OCI-LY7 (cell line): ENCODE data around the gene ZNF365.

Source experiments
- EZH2phosphoT487 ChIP-seq: fragments of 200-600 bp; sonication (generic); IDR thresholded peaks from 2 replicates; pipeline ENCODE4 v1.6.1; 2018; ENCODE audit warnings: low read depth, borderline replicate concordance, mild to moderate bottlenecking, mixed run types, antibody characterized with exemption, low read length, moderate library complexity, mixed read lengths
- TF ChIP-seq, protein P1 (sequence below): fragments of 200-600 bp; sonication (generic); conservative IDR thresholded peaks from 2 replicates; pipeline ENCODE4 v1.5.1; 2014; ENCODE audit warnings: mild to moderate bottlenecking, antibody characterized with exemption, low read length, moderate library complexity, mixed read lengths

DNA sequence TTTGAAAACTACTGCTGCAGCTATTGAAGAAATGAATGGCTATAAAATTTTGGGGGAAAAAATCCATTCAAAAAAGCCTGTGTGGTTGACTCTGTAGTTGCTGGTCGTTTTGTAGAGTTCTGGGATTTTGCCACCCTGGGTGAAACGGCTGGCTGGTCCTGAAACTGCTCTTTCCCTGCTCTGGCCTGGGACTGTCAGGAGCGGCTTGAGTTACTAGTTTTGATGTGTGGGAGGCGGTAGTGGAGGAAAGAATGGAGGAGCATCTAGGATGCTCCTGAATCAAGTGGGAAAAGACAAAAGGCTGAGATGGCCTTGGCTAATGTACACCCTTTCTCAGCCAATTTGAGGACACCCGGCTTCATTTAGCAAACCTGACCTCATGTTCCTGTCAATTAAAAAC, 72.5 kb downstream of the ZNF365 start:
- TF ChIP-seq, protein P1, sequence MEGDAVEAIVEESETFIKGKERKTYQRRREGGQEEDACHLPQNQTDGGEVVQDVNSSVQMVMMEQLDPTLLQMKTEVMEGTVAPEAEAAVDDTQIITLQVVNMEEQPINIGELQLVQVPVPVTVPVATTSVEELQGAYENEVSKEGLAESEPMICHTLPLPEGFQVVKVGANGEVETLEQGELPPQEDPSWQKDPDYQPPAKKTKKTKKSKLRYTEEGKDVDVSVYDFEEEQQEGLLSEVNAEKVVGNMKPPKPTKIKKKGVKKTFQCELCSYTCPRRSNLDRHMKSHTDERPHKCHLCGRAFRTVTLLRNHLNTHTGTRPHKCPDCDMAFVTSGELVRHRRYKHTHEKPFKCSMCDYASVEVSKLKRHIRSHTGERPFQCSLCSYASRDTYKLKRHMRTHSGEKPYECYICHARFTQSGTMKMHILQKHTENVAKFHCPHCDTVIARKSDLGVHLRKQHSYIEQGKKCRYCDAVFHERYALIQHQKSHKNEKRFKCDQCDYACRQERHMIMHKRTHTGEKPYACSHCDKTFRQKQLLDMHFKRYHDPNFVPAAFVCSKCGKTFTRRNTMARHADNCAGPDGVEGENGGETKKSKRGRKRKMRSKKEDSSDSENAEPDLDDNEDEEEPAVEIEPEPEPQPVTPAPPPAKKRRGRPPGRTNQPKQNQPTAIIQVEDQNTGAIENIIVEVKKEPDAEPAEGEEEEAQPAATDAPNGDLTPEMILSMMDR = no peak
- no peak for TF ChIP-seq EZH2phosphoT487
